ENCODE results near the gene PPP1R15B.

The PPP1R15B gene

DNA sequence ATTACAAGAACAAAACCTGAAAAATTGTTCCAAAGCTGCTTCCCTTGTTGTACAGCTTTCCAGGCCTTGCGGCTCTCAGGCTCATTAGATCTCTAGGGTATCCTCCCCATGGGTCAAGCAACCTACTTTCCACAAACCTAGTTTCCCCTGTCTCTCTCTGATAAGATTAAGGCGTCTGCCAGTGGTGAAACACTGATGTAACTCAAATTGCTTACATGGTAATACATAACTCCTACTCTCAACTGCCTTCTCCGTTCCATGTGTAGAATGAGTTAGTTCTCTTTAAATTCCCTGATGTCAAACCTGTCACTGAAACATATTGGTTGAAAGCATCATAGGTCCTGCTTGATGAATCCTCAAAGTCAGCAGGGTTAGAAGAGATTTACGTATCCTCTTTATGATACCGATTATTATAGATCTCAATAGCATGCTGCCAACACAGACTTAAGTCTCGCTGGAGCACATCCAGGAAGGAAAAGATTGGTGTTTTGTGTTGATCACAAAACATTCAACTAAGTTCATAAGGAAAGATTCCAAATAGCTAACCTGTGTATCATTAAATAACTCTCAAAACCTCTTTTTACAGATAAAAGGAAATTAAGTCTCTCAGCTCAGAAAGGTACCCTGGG, 10.6 kb downstream of the PPP1R15B start:
- DNase-seq (ENCODE audit: low read depth): no peak

- DNase-seq (ENCODE audit: low read depth): peak; percentile 71
These were observed 13.2 kb downstream of the PPP1R15B start for GRCh38 chr1:204398197-204399125.

DNA sequence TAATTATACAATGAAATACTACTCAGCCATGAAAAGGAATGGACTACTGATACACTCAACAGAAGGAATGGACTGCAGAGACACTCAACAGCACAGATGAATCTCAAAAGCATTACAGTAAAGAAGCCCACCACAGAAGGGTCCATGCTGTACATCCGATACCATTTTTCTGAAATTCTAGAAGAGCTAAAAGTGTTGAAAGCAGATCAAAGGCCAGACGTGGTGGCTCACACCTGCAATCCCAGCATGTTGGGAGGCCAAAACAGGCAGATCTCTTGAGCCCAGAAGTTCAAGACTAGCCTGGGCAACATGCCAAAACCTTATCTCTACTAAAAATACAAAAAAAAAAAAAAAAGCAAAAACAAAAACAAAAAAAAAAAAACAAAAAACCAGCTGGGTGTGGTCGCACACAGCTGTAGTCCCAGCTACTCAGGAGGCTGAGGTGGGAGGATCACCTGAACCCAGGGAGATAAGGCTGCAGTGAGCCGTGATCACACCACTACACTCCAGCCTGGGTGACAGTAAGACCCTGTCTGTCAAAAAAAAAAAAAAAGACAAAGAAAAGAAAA, 15.5 kb downstream of the PPP1R15B start:
- DNase-seq (ENCODE audit: low read depth): no peak

GRCh38 chr1:204391629-204392028, 20.0 kb downstream of the PPP1R15B start:
- no peak for DNase-seq (ENCODE audit: low read depth)

DNA sequence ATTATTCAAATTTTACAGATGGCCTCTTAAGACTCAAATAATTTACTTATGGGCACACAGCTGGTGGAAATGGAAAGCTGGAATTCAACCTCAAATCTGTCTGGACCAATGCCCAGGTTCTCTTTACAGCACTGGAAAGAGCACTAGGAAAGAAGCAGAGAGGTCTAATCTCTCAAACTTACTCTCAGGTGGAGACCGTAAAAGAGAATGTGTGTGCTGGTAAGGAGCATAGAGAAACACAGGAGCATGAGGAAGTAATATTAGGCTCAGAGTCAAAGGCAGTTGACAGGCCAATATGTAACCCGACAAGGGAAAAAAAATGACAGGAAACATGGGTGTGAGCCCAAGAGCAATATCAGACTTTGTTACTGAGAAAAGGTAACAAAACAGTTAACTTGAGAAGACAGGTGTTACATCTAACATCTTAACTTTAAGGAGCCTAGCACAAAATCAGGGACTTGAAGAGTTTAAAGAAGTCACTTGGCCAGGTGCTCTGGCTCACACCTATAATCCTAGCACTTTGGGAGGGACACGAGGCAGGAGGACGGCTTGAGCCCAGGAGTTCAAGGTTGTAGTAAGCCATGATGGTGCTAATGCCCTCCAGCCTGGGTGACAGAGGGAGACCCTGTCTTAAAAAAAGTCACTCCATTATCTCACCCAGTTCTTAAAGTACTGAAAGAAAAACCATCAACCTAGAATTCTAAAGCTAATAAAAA, 20.7 kb downstream of the PPP1R15B start:
- no peak for DNase-seq (ENCODE audit: low read depth)

DNA sequence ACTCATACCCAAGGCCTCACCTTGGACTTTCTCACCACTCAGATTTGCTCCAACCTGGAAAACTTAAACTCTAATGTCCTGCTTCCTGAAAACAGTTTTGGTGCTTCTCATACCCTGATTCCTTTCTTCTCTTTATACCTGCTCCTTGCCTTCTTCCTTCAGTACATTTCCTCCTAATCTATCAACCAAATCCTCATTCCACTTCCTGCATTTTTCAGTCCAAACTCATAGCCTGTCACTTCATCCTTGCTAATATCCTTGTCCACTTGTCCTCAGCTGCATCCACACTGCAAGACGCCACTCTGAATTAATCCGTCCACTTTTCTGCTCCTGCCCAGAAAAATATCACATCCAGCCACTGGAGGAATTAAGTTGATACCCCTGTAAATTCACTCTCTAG, 25.9 kb downstream of the PPP1R15B start:
- no peak for DNase-seq (ENCODE audit: low read depth)

GRCh38 chr1:204384636-204385352, 26.8 kb downstream of the PPP1R15B start:
- no peak for DNase-seq (ENCODE audit: low read depth)

DNA sequence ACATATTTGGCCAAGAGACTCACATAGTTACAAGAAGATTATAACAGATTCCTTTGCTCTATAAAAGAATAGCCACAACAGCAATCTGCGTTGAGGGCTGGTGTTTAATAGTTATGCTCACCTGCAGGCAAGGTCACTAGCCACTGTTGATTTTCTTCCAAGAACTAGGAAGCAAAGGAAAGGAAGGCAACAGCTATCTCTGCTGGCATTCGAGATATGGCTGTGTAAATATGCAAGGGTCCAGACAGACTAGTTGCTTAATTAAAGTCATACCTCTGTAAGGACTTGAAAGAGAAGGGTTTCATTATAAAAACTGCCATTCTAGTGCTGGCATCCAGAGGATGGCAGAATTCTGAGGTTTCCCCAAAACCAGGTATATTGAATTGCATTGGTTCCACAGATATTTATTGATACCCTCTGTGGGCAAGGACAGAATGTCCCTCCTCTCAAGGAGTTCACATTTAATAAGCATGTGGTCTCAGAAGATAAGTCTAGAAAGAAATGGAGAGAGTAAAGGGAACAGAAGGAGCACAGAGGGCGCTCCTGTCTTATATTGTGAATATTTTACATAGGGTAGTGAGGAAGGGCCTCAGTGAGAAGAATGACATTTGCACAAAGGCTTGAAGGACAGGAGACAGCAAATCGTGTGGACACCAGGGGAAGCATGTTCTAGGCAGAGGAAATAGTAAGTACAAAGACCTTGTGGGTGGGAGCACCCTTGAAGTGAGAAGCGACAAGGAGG, 28.3 kb downstream of the PPP1R15B start:
- DNase-seq (ENCODE audit: low read depth): no peak

GRCh38 chr1:204382714-204383083, 28.9 kb downstream of the PPP1R15B start:
- DNase-seq (ENCODE audit: low read depth): no peak

DNA sequence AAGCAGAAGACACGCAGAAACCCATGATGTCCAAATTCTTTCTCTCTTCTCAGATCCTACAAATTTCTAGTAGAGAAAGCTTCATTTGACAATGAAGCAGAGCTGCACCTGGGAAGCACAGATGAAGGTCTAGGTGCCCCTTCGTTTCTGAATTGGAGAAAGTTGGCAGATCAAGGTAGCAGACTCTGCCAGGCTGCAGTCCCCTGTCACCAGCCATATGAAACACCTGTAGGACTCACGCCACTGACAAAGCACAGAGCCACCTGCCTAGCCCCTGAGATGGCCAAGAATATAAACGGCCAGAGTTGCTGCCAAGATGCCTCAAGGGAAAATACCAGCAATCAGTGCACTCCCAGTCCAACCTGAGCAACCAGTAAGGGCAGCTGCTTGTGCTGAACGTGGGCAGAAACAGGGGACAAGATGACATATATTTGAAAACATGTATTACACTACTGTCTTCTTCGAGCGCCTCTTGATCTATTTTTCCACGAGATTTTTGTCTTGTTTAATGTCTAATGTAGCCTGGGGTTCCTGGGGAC, 31.3 kb downstream of the PPP1R15B start:
- DNase-seq (ENCODE audit: low read depth): no peak

GRCh38 chr1:204377800-204378668, 33.6 kb downstream of the PPP1R15B start:
- peak; percentile 9 for DNase-seq (ENCODE audit: low read depth)

DNA sequence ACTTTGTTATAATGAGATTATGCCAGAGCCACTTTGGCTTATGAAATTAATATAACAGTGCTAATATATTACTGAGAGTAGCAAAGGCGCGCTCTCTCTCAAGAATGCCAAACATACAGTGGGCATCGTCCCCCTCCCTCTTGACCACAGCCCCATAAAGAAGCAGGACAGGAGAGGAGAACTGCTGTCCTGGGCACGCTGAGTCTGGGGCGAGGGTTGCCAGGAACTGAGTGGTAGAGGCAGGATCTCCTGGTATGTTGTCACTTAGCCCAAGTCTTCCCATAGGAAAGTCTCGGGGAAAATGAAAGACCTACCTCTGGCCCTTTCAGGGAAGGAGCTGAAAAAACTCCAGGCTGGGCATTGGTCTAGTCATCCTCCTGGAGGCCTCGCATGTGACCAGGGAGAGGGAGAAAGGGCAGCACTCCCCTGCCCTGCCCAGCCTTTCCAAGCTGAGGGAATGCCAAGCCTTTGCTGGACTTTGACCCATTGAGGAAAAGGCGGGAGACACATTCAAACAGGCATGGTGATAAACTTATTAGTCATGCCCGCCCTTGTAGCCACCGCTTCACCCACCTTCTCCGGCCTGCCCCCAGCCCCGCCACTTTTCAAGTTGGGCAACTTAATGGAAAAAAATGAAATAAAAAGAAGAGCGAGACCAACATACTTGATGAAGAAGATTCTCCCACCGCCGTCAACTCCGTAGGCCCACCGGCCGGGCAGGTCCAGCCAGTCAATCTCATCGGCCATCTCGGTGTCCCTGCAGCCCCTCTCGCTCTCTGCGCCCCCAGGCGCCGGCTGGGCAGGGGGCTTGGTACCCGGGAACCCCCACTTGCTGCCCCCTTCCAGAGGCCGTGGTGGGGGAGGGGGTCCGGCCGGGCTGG, 34.5 kb downstream of the PPP1R15B start:
- DNase-seq (ENCODE audit: low read depth): no peak

- no peak for DNase-seq (ENCODE audit: low read depth)
These were observed 35.2 kb downstream of the PPP1R15B start for GRCh38 chr1:204376465-204376864.

DNA sequence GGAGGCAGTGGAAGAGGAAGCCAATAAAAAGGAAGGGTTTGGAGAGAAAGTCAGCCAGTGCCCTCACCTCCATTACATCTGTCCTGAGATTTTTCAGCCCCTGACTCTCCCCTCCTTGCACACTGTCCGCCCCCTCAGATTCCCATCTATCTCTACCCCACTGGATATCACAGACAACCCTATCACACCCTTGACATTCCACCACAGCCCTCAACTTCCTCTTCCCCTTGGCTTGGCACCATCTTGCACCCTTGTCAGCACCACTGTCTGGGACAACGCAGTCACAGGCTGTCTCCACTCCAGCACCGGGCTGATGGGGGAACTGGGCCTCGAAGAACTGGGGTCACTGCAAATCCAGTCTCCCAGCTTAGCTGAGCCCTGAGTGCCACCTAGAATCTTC, 37.7 kb downstream of the PPP1R15B start:
- DNase-seq (ENCODE audit: low read depth): no peak

DNA sequence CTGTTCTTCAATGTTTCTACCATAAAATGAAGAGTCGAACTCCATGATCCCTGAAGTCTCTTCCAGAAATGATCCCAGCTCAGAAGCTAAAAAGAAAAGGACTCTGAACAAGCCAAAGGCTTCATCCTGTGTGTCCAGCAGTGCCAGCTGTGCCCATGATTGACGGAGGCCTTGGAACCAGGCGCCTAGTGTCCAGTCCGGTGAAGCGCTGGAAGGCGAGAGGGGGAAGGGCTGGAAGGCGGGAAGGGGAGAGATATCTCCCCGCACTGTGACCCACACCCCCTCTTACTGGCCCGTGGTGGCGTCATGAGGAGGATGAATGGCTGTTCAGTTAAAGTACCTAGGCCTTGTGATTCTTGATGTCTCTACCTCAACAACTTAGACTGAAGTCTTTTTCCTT, 41.4 kb downstream of the PPP1R15B start:
- no peak for DNase-seq (ENCODE audit: low read depth)

DNA sequence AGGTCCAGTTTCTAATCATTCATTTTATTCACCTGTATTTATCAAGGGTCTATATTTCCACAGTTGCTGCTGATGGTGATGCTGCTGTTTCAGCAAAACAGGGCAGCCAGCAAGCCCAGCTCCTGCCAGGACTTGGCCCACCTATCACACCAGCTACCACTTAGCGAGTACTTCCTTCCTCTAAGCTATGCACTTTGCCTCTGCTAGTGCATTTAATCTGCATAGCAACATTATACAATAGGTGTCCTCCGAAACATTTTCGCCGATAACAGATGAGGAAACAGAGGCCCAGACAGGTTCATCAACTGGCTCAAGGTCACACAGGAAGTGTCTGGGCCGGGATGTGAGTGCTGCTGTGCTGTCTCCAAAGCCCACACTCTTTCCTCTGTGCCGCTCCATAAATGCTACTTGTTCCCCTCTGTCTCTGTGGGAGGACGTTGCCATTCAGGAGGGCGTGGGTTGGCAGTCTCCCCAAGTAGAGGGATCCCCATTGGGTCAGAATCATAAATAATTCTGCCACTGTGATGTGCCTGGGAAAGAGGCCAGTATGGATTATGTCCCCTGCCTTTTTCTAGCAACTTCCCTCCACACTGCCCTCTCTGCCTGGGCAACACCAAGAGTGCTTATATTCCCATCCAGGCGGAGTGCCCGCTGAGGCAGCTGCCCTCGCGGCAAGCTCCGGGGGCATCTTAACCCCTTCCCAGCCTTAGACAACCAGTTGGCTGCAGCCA, 42.5 kb downstream of the PPP1R15B start:
- DNase-seq (ENCODE audit: low read depth): no peak

GRCh38 chr1:204367956-204368355, 43.7 kb downstream of the PPP1R15B start:
- no peak for DNase-seq (ENCODE audit: low read depth)

GRCh38 chr1:204367193-204367858, 44.3 kb downstream of the PPP1R15B start:
- no peak for DNase-seq (ENCODE audit: low read depth)

All from iris pigment epithelial cell (primary cell).